Natural killer cell (primary cell): ENCODE measurements around the gene SLC17A9. TPM values are rescaled to one million over a fixed set of nuclear protein-coding genes. Genes with fewer than 3 reads are reported as not detected.

ENCODE experiments used
- ATAC-seq, 3 donors: fragments of 150-1000 bp in 2 of 3; fragments of 200-7000 bp in 1 of 3; cut with Tn5 transposase; 1 replicate in 1 of 3; 2 replicates in 2 of 3; pipeline ENCODE4 v1.10.0; 2021; ENCODE audit warnings: mild to moderate bottlenecking in 2 of 3, moderate library complexity in 2 of 3
- DNase-seq, 2 donors: peaks; one replicate each; pipeline versions ENCODE4 v3.0.0 to v3.0.0-alpha.2; 2013 to 2021; ENCODE audit warnings: mixed read lengths in 1 of 2
- H3K27ac ChIP-seq: one replicate; pipeline ENCODE4 v1.5.1; 2013; ENCODE audit warnings: mild to moderate bottlenecking, low read length
- H3K27me3 ChIP-seq: one replicate; pipeline ENCODE4 v1.6.1; 2013; ENCODE audit warnings: low read length; ENCODE audit not compliant: control insufficient read depth, insufficient read depth
- H3K36me3 ChIP-seq: one replicate; pipeline ENCODE4 v1.6.1; 2013; ENCODE audit warnings: low read length; ENCODE audit not compliant: control insufficient read depth, insufficient read depth
- H3K4me1 ChIP-seq: one replicate; pipeline ENCODE4 v1.6.1; 2013; ENCODE audit warnings: low read length; ENCODE audit not compliant: control insufficient read depth, insufficient read depth
- H3K4me3 ChIP-seq: one replicate; pipeline ENCODE4 v1.5.1; 2013; ENCODE audit warnings: low read length
- H3K9me3 ChIP-seq: one replicate; pipeline ENCODE4 v1.6.1; 2013; ENCODE audit warnings: low read length; ENCODE audit not compliant: control insufficient read depth, insufficient read depth
- H3K27ac Mint-ChIP-seq, 2 donors: one replicate each; pipeline ENCODE4 v1.8.0; 2022; ENCODE audit warnings: mild to moderate bottlenecking in 2 of 2, mixed read lengths in 2 of 2, moderate library complexity in 1 of 2
- H3K27me3 Mint-ChIP-seq, 2 donors: one replicate each; pipeline ENCODE4 v1.8.0; 2022; ENCODE audit warnings: low read depth in 2 of 2, mixed read lengths in 2 of 2
- H3K36me3 Mint-ChIP-seq: one replicate; pipeline ENCODE4 v1.8.0; 2022; ENCODE audit warnings: mixed read lengths
- H3K4me1 Mint-ChIP-seq, 2 donors: one replicate each; pipeline ENCODE4 v1.8.0; 2022; ENCODE audit warnings: mixed read lengths in 2 of 2
- H3K4me3 Mint-ChIP-seq: one replicate; pipeline ENCODE4 v1.8.0; 2022; ENCODE audit warnings: mild to moderate bottlenecking, moderate library complexity, mixed read lengths
- H3K9me3 Mint-ChIP-seq, 2 donors: one replicate each; pipeline ENCODE4 v1.8.0; 2022; ENCODE audit warnings: mixed read lengths in 2 of 2
- WGBS: methylation state at CpG from one replicate; pipeline ENCODE4 v1.1.7; 2013; ENCODE audit warnings: missing lambda C conversion rate; ENCODE audit not compliant: insufficient coverage; 5-methylcytosine and 5-hydroxymethylcytosine counted together
- intact Hi-C: fragments of 100-400 bp; cut with micrococcal nuclease; formaldehyde crosslinking; loops from one replicate; pipeline ENCODE4 v1.14.2; 2022
- total RNA-seq, 4 donors: library from RNA; stranded (reverse); fragments of 120-200 nt in 1 of 4; gene quantifications; one replicate each; pipeline versions ENCODE4 v1.2.3 to v1.2.4, GENCODE V29; 2013 to 2022
- TF ChIP-seq, protein P1 (sequence below): fragments of 200-600 bp; IDR thresholded peaks from one replicate; pipeline ENCODE4 v1.8.0; 2022; ENCODE audit warnings: antibody characterized with exemption

SLC17A9 gene
- total RNA-seq, 3 donors from 2014 or later (not counting 1 experiment from before 2014, with no cell fraction given) = 22.3 to 24.0 (median 23.8) TPM

DNA sequence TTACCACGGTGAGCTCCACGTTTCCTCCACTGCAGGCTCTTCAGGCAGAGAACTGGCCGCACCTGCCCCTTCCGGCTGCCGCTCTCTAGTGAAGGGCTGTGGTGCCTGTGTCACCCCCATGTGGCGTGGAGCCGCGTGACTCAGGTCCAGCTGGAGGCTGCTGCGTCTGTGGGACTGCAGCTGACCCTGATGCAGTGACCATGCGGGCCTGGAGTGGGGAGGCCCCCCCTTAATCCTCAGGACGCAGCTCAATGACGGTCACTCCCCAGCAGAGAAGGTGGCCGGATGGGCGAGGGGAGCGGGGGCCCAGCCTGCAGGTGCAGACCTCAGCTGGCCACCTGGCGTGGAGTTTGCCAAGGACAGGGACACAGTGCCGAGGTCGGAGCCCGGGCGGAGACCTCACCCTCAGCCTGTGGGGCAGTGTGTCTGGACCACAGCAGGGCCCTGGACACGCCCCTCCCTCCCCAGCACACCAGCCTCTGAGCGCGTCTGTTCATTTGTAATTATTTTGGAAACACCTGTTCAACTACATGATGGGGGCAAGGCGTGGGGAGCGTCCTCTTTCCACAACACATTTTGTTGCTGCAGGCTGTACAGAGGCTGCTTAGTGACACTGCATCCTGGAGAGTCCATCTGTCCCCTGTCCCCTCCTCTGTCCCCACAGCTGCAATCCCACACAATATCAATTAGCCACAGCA is 43.5 kb downstream of the SLC17A9 start:
- intact Hi-C loops = no loop called here
- DNase-seq (no peak), ATAC-seq (no peak)
- Histone ChIP-seq H3K4me1 (peaks cover 11% of the 10 kb centered on the region), H3K9me3 (no peaks in the 10 kb centered on the region), H3K36me3 (no peaks in the 10 kb centered on the region), H3K27me3 (no peaks in the 10 kb centered on the region), H3K4me3 (no peak overlapping the region), H3K27ac (no peak overlapping the region)
- TF ChIP-seq, protein P1, sequence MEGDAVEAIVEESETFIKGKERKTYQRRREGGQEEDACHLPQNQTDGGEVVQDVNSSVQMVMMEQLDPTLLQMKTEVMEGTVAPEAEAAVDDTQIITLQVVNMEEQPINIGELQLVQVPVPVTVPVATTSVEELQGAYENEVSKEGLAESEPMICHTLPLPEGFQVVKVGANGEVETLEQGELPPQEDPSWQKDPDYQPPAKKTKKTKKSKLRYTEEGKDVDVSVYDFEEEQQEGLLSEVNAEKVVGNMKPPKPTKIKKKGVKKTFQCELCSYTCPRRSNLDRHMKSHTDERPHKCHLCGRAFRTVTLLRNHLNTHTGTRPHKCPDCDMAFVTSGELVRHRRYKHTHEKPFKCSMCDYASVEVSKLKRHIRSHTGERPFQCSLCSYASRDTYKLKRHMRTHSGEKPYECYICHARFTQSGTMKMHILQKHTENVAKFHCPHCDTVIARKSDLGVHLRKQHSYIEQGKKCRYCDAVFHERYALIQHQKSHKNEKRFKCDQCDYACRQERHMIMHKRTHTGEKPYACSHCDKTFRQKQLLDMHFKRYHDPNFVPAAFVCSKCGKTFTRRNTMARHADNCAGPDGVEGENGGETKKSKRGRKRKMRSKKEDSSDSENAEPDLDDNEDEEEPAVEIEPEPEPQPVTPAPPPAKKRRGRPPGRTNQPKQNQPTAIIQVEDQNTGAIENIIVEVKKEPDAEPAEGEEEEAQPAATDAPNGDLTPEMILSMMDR = no peak
- Mint-ChIP-seq H3K9me3 (no peaks in the 10 kb centered on the region), H3K27me3 (peaks cover 29 to 40% of the 10 kb centered on the region in 2 donors), H3K27ac (no peak overlapping the region), H3K4me3 (no peak overlapping the region), H3K4me1 (peaks cover 6 to 8% of the 10 kb centered on the region in 2 donors), H3K36me3 (no peaks in the 10 kb centered on the region)
- WGBS = 88% methylated on average over 25 of the region's 25 CpGs

DNA sequence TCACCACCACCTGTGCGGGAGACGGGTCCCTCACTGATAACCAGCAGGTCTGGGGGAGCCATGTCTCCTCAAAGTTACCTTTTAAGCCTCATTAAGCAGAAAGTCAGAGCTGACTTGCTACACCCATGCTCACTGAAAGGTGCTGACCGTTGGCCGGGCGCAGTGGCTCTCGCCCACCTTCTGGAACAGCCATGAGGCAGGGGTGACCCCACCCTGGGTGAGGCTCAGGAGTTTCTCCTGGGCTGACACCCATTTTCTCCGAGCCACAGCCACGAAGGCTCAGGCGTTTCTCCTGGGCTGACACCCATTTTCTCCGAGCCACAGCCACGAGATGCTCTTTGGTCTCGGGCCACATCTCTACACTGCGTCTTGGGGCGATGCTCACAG is 44.1 kb downstream of the SLC17A9 start:
- Mint-ChIP-seq H3K27ac (no peak overlapping the region), H3K36me3 (no peaks in the 10 kb centered on the region)
- H3K9me3 ChIP-seq = no peaks in the 10 kb centered on the region

DNA sequence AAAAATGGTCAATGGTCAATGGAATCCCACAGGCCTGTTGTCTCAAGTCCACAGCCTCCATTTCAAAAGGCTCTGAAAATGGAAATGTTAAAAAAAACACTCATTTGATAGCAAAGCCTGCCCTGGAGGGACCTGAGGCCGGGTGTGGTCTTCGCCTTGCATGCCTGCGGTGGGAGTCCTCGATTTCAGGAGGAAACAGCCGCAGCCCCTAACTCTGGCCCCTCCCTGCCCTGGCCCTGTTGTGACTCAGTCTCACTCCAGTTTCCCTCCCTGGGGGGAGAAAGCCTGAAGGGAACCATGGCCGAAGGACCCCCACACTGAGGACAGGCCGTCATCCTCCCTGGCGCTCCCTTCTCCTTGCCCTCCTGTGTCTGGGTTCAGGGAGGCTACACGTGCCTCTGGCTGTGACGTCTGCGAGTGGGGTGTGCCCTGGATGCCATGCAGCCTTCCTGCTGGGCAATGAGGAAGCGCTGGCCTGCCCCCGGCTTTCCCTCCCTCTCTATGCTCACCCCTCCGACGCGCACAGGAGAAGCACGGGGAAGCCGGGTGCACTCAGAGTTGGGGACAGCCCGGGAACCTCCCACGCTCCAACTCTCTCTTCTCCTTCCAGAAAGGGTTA is 45.0 kb downstream of the SLC17A9 start:
- Histone ChIP-seq H3K36me3 (no peaks in the 10 kb centered on the region), H3K4me3 (no peak overlapping the region), H3K4me1 (peaks cover 11% of the 10 kb centered on the region), H3K27me3 (peaks cover 2% of the 10 kb centered on the region), H3K27ac (no peak overlapping the region), H3K9me3 (no peaks in the 10 kb centered on the region)
- WGBS = 30% methylated on average over 20 of the region's 20 CpGs
- Mint-ChIP-seq H3K36me3 (no peaks in the 10 kb centered on the region), H3K27me3 (peaks cover 37 to 40% of the 10 kb centered on the region in 2 donors), H3K27ac (no peak overlapping the region), H3K9me3 (no peaks in the 10 kb centered on the region), H3K4me1 (peaks cover 6 to 8% of the 10 kb centered on the region in 2 donors), H3K4me3 (no peak overlapping the region)
- DNase-seq (no peak), ATAC-seq (no peak)
- intact Hi-C loops = no loop called here
- TF ChIP-seq, protein P1 = no peak

More for the DNA sequence above, 44.1 kb downstream of the SLC17A9 start:
- Mint-ChIP-seq H3K4me3 (no peak overlapping the region), H3K4me1 (peaks cover 6 to 8% of the 10 kb centered on the region in 2 donors), H3K9me3 (no peaks in the 10 kb centered on the region), H3K27me3 (peaks cover 35 to 40% of the 10 kb centered on the region in 2 donors)
- TF ChIP-seq, protein P1 = no peak
- DNase-seq (no peak), ATAC-seq (no peak)
- Histone ChIP-seq H3K36me3 (no peaks in the 10 kb centered on the region), H3K4me3 (no peak overlapping the region), H3K4me1 (peaks cover 11% of the 10 kb centered on the region), H3K27ac (no peak overlapping the region), H3K27me3 (no peaks in the 10 kb centered on the region)
- WGBS = 91% methylated on average over 14 of the region's 14 CpGs
- intact Hi-C loops = no loop called here
